Measurements from ENCODE around the gene HNRNPK.

Gene HNRNPK

DNA sequence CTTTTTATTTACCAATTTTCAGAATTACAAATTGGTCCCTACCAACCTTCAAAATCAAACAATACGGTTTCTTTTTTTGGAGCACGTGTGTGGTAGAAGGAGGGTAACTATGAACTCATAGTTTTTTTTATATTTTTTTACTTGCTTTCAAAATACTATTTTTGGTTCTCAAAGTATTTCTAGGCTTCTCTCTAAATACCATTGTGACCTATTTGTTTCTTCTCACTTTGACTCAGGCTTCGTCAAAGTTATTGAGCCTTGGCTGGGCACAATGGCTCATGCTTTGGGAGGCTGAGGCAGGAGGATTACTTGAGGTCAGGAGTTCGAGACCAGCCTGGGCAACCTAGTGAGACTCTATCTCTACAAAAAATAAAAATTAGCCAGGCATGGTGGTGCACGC, 47.2 kb downstream of the HNRNPK start:
- DNase-seq = no peak

DNA sequence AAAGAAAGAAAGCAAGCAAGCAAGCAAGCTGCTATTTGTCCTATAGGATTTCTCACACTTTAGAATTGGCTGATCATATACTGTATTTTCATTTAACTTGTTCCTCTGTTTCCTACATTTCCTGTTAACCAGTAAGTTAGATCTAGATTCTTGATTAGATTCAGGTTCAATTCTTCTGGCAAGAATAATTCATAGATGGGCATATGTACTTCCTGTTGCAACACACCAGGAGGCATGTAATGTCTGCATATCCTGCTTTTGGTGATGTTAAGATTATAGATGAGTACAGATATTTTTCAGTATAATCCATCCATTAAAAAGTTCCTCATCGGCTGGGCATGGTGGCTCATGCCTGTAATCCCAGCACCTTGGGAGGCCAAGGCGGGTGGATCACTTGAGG, 48.0 kb downstream of the HNRNPK start:
- DNase-seq = no peak

DNA sequence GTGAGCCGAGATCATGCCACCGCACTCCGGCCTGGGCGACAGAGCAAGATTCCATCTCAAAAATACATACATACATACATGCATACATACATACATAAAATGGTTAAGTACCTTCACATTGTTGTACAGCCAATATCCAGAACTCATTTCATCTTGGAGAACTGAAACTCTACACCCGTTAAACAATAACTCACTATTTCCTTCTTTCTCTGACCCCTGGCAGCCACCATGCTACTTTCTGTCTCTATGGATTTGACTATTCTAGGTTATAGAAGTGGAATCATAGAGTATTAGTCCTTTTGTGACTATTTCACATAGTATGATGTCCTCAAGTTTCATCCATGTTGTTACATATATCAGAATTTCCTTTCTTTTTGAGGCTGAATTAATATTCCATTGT, 49.1 kb downstream of the HNRNPK start:
- no peak for DNase-seq

DNA sequence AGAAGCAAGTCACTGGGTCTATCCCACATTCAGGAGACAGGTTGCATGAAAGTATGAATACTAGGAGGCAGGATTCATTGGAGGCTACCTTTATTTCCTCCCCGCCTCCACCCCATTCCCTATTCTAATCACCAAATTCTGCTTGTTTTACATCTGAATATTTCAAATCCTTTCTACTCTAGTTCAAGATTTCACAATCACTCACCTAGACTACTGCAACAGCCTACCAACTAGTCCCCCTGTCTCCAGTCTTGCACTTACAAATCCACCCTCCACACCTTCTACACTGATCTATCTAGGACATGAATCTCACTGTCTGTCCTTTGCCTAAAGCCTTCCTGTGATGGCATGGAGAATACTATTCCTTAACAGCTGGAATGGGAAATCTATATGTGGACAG, 52.4 kb downstream of the HNRNPK start:
- no peak for DNase-seq

DNA sequence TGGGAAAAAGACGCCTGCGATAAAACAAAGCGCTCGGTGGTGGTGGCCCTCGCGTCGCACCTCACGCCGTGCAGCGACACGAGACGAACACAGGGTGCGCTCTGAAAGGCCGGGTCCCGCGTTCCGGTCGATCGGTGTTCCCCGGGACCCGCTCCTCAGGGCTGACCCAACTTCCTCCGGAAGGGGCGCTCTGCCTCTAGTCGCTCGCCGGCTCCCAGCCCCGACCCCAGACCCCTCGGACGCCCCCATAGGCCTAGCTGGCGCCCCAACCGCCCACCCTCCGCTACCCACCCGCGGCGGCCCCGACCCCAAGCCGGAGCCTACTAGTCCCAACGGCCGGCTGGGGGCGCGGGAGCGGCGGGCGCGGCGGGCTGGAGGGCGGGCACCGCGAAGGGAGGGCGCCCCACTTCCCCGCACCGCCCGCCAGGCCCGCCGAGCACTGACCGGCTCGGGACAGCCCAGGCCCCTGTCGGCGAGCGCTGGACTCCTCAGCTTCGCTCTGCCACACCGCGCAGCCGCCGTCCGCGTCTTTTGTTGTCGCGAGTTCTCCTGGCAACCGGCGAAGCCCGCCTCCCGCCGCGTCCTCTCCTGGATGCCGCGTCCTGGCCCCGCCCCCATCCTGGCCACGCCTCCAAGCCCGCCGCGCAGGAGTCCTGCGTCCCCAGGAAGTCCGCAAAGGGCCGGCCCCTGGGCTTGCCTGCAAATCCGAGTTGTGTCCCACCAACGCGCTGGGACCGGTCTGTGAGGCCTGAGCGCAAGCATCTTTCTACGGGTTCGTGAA, 58.9 kb downstream of the HNRNPK start, which contains the start of gene KIF27:
KIF27 (minus strand) TSS at position 506 of the 781 bp plus-strand sequence. CDS start 5,841 bp downstream, outside the sequence.
- DNase-seq = peak; percentile 94

DNA sequence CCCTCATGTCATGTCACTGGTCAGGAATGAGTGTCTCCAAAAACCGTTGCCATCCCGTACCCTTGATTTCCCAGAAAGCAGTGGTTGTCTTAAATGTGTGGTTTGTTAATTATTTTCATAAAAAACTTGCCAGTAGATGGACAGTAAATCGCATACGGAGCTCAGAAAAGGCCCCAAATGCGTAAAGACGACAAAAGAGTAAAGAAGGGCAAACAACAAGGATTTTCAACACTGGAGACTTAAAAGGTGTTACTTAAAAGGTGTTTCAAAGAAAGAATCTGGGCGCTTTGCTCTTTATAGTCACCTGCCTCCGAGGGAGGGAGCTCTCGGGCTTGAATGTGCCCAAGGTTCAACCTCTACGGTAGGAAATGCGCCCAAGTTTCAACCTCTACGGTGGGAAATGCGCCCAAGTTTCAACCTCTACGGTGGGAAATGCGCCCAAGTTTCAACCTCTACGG, 59.5 kb downstream of the HNRNPK start:
- DNase-seq = peak; percentile 10

DNA sequence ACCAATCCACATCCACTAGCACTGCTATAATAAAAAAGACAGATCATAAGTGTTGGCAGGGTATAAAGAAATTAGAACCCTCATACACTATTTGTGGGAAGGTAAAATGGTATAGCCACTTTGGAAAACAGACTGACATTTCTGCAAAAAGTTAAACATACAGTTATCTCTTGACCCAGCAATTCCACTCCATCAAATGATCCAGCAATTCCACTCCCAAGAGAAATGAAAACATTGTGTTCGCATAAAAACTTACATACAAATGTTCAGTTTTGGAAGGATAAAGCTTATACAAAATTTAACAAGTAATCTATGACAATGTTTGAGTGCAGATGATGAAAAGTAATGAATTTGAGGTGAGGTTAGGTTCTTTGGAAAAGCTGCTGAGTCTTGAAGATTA, 60.9 kb downstream of the HNRNPK start:
- DNase-seq = no peak
